MM.1S (cell line): ENCODE results near the gene PHACTR1.

ENCODE experiments used
- DNase-seq: peaks from one replicate; pipeline ENCODE4 v3.0.0-alpha.2; 2015
- H2AFZ ChIP-seq: fragments of 300-600 bp; sonication (generic); 2 replicates; pipeline ENCODE4 v1.6.0; 2016; ENCODE audit warnings: antibody characterized with exemption, low read length
- H3F3A ChIP-seq: fragments of 300-600 bp; sonication (generic); 2 replicates; pipeline ENCODE4 v1.6.1; 2016; ENCODE audit warnings: mild to moderate bottlenecking, antibody characterized with exemption, low read length, moderate library complexity, mixed read lengths; ENCODE audit not compliant: insufficient read depth
- H3K27ac ChIP-seq: fragments of 300-600 bp; sonication (generic); 2 replicates; pipeline ENCODE4 v1.5.1; 2016; ENCODE audit warnings: mild to moderate bottlenecking, low read length
- H3K27me3 ChIP-seq: fragments of 300-600 bp; sonication (generic); replicated peaks from 2 replicates; pipeline ENCODE4 v1.6.0; 2016; ENCODE audit warnings: low read length; ENCODE audit not compliant: insufficient read depth
- H3K36me3 ChIP-seq: fragments of 300-600 bp; sonication (generic); replicated peaks from 2 replicates; pipeline ENCODE4 v1.6.1; 2016; ENCODE audit warnings: mild to moderate bottlenecking, low read length, mixed read lengths; ENCODE audit not compliant: insufficient read depth
- H3K4me1 ChIP-seq: fragments of 300-600 bp; sonication (generic); 2 replicates; pipeline ENCODE4 v1.6.1; 2016; ENCODE audit warnings: low read length, mixed read lengths
- H3K4me2 ChIP-seq: fragments of 300-600 bp; sonication (generic); 2 replicates; pipeline ENCODE4 v1.6.0; 2016; ENCODE audit warnings: low read depth, low read length
- H3K4me3 ChIP-seq: fragments of 300-600 bp; sonication (generic); 2 replicates; pipeline ENCODE4 v1.5.1; 2016; ENCODE audit warnings: low read length, mixed read lengths
- H3K79me2 ChIP-seq: fragments of 300-600 bp; sonication (generic); 2 replicates; pipeline ENCODE4 v1.6.1; 2016; ENCODE audit warnings: mixed run types, low read length, mixed read lengths
- H3K9ac ChIP-seq: fragments of 300-600 bp; sonication (generic); 2 replicates; pipeline ENCODE4 v1.6.1; 2016; ENCODE audit warnings: low read length, mixed read lengths
- H3K9me2 ChIP-seq: fragments of 300-600 bp; sonication (generic); replicated peaks from 2 replicates; pipeline ENCODE4 v1.6.1; 2016; ENCODE audit warnings: mild to moderate bottlenecking, low read length, mixed read lengths; ENCODE audit not compliant: insufficient read depth
- H3K9me3 ChIP-seq: fragments of 300-600 bp; sonication (generic); replicated peaks from 2 replicates; pipeline ENCODE4 v1.6.1; 2016; ENCODE audit warnings: mild to moderate bottlenecking, low read length, mixed read lengths; ENCODE audit not compliant: insufficient read depth
- H4K20me1 ChIP-seq: fragments of 300-600 bp; sonication (generic); 2 replicates; pipeline ENCODE4 v1.6.1; 2016; ENCODE audit warnings: mild to moderate bottlenecking, low read length, moderate library complexity, mixed read lengths; ENCODE audit not compliant: insufficient read depth
- EZH2 ChIP-seq: fragments of 300-600 bp; sonication (generic); optimal IDR thresholded peaks from 2 replicates; pipeline ENCODE3; 2017; ENCODE audit warnings: low read depth, mild to moderate bottlenecking, antibody characterized with exemption, low read length, mixed read lengths
- EZH2phosphoT487 ChIP-seq: fragments of 300-600 bp; sonication (generic); IDR thresholded peaks from 2 replicates; pipeline ENCODE4 v1.6.1; 2018; ENCODE audit warnings: antibody characterized with exemption, low read length
- TF ChIP-seq, protein P1 (sequence below): fragments of 300-600 bp; sonication (generic); IDR thresholded peaks from 2 replicates; pipeline ENCODE4 v1.5.1; 2016; ENCODE audit warnings: antibody characterized with exemption, low read length, mixed read lengths

PHACTR1 gene

DNA sequence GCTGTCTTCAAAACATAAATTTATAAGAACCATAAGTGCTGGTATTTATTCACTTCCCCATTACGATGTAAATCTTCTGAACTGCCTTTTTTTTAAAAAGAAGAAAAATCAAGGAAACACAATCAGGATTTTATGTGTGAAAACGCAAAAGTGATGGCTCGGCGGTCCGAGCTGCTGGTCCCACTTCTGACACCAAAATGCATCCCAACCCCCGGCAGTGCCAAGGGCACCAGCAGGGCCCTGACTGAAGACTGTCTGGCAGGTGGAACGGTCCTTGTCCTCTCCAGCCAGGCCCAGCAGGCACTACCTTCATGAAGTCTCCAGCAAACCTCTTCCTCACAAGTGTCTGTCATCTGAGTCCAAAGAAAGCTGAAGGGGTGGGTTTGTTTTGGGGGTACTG lies 570.5 kb downstream of the PHACTR1 start:
- H3K79me2 ChIP-seq, result peaks cover 9% of the 10 kb centered on the region; the same call in 1 of the 2 replicates
- H3K9me3 ChIP-seq, result no peaks in the 10 kb centered on the region
- TF ChIP-seq, protein P1, sequence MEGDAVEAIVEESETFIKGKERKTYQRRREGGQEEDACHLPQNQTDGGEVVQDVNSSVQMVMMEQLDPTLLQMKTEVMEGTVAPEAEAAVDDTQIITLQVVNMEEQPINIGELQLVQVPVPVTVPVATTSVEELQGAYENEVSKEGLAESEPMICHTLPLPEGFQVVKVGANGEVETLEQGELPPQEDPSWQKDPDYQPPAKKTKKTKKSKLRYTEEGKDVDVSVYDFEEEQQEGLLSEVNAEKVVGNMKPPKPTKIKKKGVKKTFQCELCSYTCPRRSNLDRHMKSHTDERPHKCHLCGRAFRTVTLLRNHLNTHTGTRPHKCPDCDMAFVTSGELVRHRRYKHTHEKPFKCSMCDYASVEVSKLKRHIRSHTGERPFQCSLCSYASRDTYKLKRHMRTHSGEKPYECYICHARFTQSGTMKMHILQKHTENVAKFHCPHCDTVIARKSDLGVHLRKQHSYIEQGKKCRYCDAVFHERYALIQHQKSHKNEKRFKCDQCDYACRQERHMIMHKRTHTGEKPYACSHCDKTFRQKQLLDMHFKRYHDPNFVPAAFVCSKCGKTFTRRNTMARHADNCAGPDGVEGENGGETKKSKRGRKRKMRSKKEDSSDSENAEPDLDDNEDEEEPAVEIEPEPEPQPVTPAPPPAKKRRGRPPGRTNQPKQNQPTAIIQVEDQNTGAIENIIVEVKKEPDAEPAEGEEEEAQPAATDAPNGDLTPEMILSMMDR, result no peak
- TF ChIP-seq EZH2 (no peak), EZH2phosphoT487 (no peak)
- no peak overlapping the region for H3K27ac ChIP-seq
- H3F3A ChIP-seq, result no peaks in the 10 kb centered on the region
- H3K4me2 ChIP-seq, result no peak overlapping the region
- no peaks in the 10 kb centered on the region for H3K27me3 ChIP-seq
- no peak overlapping the region for H2AFZ ChIP-seq
- H4K20me1 ChIP-seq, result no peaks in the 10 kb centered on the region
- peaks cover 15% of the 10 kb centered on the region for H3K4me1 ChIP-seq
- DNase-seq, result no peak
- H3K9me2 ChIP-seq, result no peaks in the 10 kb centered on the region
- peaks cover 16% of the 10 kb centered on the region for H3K36me3 ChIP-seq
- no peak overlapping the region for H3K9ac ChIP-seq
- no peak overlapping the region for H3K4me3 ChIP-seq

GRCh38 chr6:13288481-13288880 lies 571.9 kb downstream of the PHACTR1 start:
- H3K9me3 ChIP-seq, result no peaks in the 10 kb centered on the region
- no peaks in the 10 kb centered on the region for H3K27me3 ChIP-seq
- no peak overlapping the region for H3K4me3 ChIP-seq
- 0 out of 2 replicates have a peak, but pooled peaks cover 2% of the 10 kb centered on the region for H3K79me2 ChIP-seq
- H3K27ac ChIP-seq, result no peak overlapping the region
- no peaks in the 10 kb centered on the region for H3F3A ChIP-seq
- no peak overlapping the region for H3K4me2 ChIP-seq
- no peak overlapping the region for H2AFZ ChIP-seq
- no peaks in the 10 kb centered on the region for H3K9me2 ChIP-seq
- H3K9ac ChIP-seq, result no peak overlapping the region
- no peak for TF ChIP-seq EZH2
- TF ChIP-seq, protein P1, result no peak
- no peak for TF ChIP-seq EZH2phosphoT487
- H3K4me1 ChIP-seq, result peaks cover 15% of the 10 kb centered on the region
- DNase-seq, result no peak
- no peaks in the 10 kb centered on the region for H4K20me1 ChIP-seq
- peaks cover 16% of the 10 kb centered on the region for H3K36me3 ChIP-seq

DNA sequence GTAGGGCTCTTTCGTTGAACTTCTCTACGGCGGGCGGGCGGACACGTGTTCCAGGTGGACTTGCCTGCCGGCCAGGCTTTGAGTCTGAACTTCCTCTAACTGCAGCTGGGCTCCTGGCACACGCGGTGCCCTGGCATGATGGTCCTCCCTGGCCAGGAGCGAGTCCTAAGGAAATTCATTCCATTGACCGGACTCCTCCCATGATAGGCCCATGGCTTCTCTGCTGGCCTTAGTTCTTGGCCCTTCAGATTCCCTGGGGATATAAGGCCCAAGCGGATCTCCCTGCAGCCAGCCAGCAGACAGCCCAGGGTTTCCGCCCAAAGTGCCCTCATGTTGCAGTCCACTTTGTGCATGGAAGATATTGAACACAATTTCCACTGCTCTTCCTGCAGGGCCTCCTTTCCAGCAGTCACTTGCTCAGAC lies 572.4 kb downstream of the PHACTR1 start:
- DNase-seq, result no peak
- no peak overlapping the region for H2AFZ ChIP-seq
- TF ChIP-seq EZH2phosphoT487 (no peak), EZH2 (no peak)
- TF ChIP-seq, protein P1, result no peak
- peaks cover 16% of the 10 kb centered on the region for H3K36me3 ChIP-seq
- no peaks in the 10 kb centered on the region for H3K9me2 ChIP-seq
- no peaks in the 10 kb centered on the region for H4K20me1 ChIP-seq
- no peak overlapping the region for H3K4me3 ChIP-seq
- H3F3A ChIP-seq, result no peaks in the 10 kb centered on the region
- no peak overlapping the region for H3K27ac ChIP-seq
- no peaks in the 10 kb centered on the region for H3K79me2 ChIP-seq
- peaks cover 15% of the 10 kb centered on the region for H3K4me1 ChIP-seq
- no peak overlapping the region for H3K4me2 ChIP-seq
- H3K27me3 ChIP-seq, result no peaks in the 10 kb centered on the region
- H3K9ac ChIP-seq, result no peak overlapping the region
- H3K9me3 ChIP-seq, result no peaks in the 10 kb centered on the region
